Endothelial cell of umbilical vein (primary cell): Measurements from ENCODE around the gene SPTLC3. TPM values are rescaled to one million over a fixed set of nuclear protein-coding genes. Genes with fewer than 3 reads are reported as not detected.

Source experiments
- BruUV-seq: library from RNA; stranded (reverse); fragments of 400-500 nt; replicated peaks from 2 replicates; lab custom pipeline; 2021; lab: Mats Ljungman, UMichigan
- CTCF ChIA-PET: fragments of 300-600, 350-600 bp; sonication (Branson Sonifier 250); formaldehyde crosslinking; loops from one replicate; lab custom pipeline; 2021; ENCODE audit warnings: antibody characterized with exemption, inconsistent platforms; lab: Charles Lee
- POLR2A ChIA-PET: fragments of 300-600, 350-600 bp; sonication (Branson Sonifier 250); formaldehyde crosslinking; loops from one replicate; lab custom pipeline; 2021; ENCODE audit warnings: antibody characterized with exemption, inconsistent platforms; lab: Charles Lee
- DNase-seq: peaks from one replicate; pipeline ENCODE4 v3.0.0-alpha.2; 2011; ENCODE audit warnings: low read depth, low spot score
- FAIRE-seq: peaks from 2 replicates; lab custom pipeline; 2011; peaks lifted over from hg19 to GRCh38; lab: Jason Lieb, UNC
- H2AFZ ChIP-seq: 2 replicates; pipeline ENCODE4 v1.6.0; 2012; ENCODE audit warnings: low read depth, low read length, control low read depth, inconsistent platforms
- H3K27ac ChIP-seq: 2 replicates; pipeline ENCODE4 v1.5.1; 2011; ENCODE audit warnings: low read depth, mild to moderate bottlenecking, control low read depth, low read length, moderate library complexity; ENCODE audit not compliant: insufficient read depth
- H3K27me3 ChIP-seq, 2 experiments: 2 replicates each; pipeline versions ENCODE4 v1.6.0 to v1.6.1; 2011; ENCODE audit warnings: low read length in 2 of 2, mixed read lengths in 1 of 2; ENCODE audit not compliant: control insufficient read depth in 2 of 2, insufficient read depth in 2 of 2
- H3K36me3 ChIP-seq, 2 experiments: 2 replicates in 1 of 2; 3 replicates in 1 of 2; pipeline ENCODE4 v1.5.1; 2011; ENCODE audit warnings: low read length in 2 of 2, mild to moderate bottlenecking in 1 of 2, moderate library complexity in 1 of 2; ENCODE audit not compliant: control insufficient read depth in 2 of 2, insufficient read depth in 2 of 2; ENCODE audit errors: extremely low read depth in 1 of 2
- H3K4me1 ChIP-seq: 3 replicates; pipeline ENCODE4 v1.5.1; 2011; ENCODE audit warnings: mild to moderate bottlenecking, low read length; ENCODE audit not compliant: control insufficient read depth, insufficient read depth; ENCODE audit errors: extremely low read depth
- H3K4me2 ChIP-seq: 2 replicates; pipeline ENCODE4 v1.6.1; 2011; ENCODE audit warnings: low read length, control low read depth, mixed read lengths; ENCODE audit not compliant: insufficient read depth
- H3K4me3 ChIP-seq, 3 experiments: fragments of 200-600 bp in 1 of 3; sonication (generic), shearing (Covaris generic) in 1 of 3; replicated peaks in 1 of 3; 2 replicates each; pipeline ENCODE4 v1.5.1; 2011 to 2016; ENCODE audit warnings: control low read depth in 3 of 3, low read length in 3 of 3, mild to moderate bottlenecking in 2 of 3, inconsistent platforms in 1 of 3, low read depth in 1 of 3, moderate library complexity in 1 of 3; ENCODE audit not compliant: insufficient read depth in 1 of 3
- H3K79me2 ChIP-seq: 2 replicates; pipeline ENCODE4 v1.6.0; 2012; ENCODE audit warnings: low read length, inconsistent platforms; ENCODE audit not compliant: control insufficient read depth, insufficient read depth
- H3K9ac ChIP-seq: replicated peaks from 2 replicates; pipeline ENCODE3; 2011; ENCODE audit warnings: low read length, control low read depth; ENCODE audit not compliant: insufficient read depth; ENCODE audit errors: extremely low read depth
- H3K9me1 ChIP-seq: replicated peaks from 3 replicates; pipeline ENCODE4 v1.6.0; 2011; ENCODE audit warnings: mild to moderate bottlenecking, low read length; ENCODE audit not compliant: control insufficient read depth, insufficient read depth; ENCODE audit errors: extremely low read depth
- H3K9me3 ChIP-seq: replicated peaks from 2 replicates; pipeline ENCODE4 v1.5.1; 2012; ENCODE audit warnings: low read length, inconsistent platforms; ENCODE audit not compliant: control insufficient read depth, insufficient read depth
- H4K20me1 ChIP-seq: replicated peaks from 2 replicates; pipeline ENCODE3; 2011; ENCODE audit warnings: mild to moderate bottlenecking, low read length; ENCODE audit not compliant: control insufficient read depth, insufficient read depth; ENCODE audit errors: extremely low read depth
- EZH2 ChIP-seq: IDR thresholded peaks from 2 replicates; pipeline ENCODE4 v1.6.1; 2012; ENCODE audit warnings: borderline replicate concordance, low read depth, mild to moderate bottlenecking, moderate library complexity, low read length, inconsistent platforms; ENCODE audit not compliant: severe bottlenecking
- FOS ChIP-seq: IDR thresholded peaks from 2 replicates; pipeline ENCODE4 v1.6.1; 2011; ENCODE audit warnings: mild to moderate bottlenecking, low read length, moderate library complexity, borderline replicate concordance; ENCODE audit not compliant: insufficient read depth
- GATA2 ChIP-seq: IDR thresholded peaks from 2 replicates; pipeline ENCODE4 v1.7.0; 2011; ENCODE audit warnings: low read depth, mild to moderate bottlenecking, moderate library complexity, mixed read lengths, low read length; ENCODE audit not compliant: insufficient read length, insufficient read depth
- JUN ChIP-seq: IDR thresholded peaks from 2 replicates; pipeline ENCODE4 v1.6.1; 2011; ENCODE audit warnings: borderline replicate concordance, low read depth; ENCODE audit not compliant: insufficient read length, insufficient read depth
- MYC ChIP-seq: IDR thresholded peaks from one replicate; pipeline ENCODE4 v1.6.1; 2011; ENCODE audit warnings: mild to moderate bottlenecking, low read depth, low read length
- POLR2A ChIP-seq: IDR thresholded peaks from 2 replicates; pipeline ENCODE4 v1.6.1; 2012; ENCODE audit warnings: low read depth, mild to moderate bottlenecking, control low read depth, low read length
- POLR2AphosphoS5 ChIP-seq: IDR thresholded peaks from 2 replicates; pipeline ENCODE4 v1.6.1; 2012; ENCODE audit warnings: low read depth, mild to moderate bottlenecking, control low read depth, low read length, moderate library complexity; ENCODE audit not compliant: insufficient read depth
- dilution Hi-C: fragments of 300-500 bp; cut with MboI; formaldehyde crosslinking; loops from one replicate; pipeline ENCODE4 v1.15.0; 2019; ENCODE audit warnings: low sequenced_read_pairs; ENCODE audit not compliant: extremely low pct_ligation_motif_present
- intact Hi-C: fragments of 100-400 bp; cut with micrococcal nuclease; formaldehyde crosslinking; loops from one replicate; pipeline ENCODE4 v1.10.0; 2022
- polyA plus RNA-seq, 4 experiments: library from polyadenylated mRNA; depleted of rRNA in 3 of 4; stranded (reverse) in 3 of 4; unstranded in 1 of 4; fragments of >200 nt; gene quantifications; 2 replicates each; pipeline versions ENCODE4 v1.2.1 to v1.2.3, GENCODE V29; 2011 to 2012; ENCODE audit warnings: missing spikeins in 1 of 4
- total RNA-seq: library from RNA; stranded (reverse); gene quantifications from 2 replicates; pipeline ENCODE4 v1.2.3, GENCODE V29; 2021
- TF ChIP-seq, protein P1 (sequence below): IDR thresholded peaks from 2 replicates; pipeline ENCODE4 v1.6.1; 2011; ENCODE audit not compliant: insufficient read depth, insufficient read length
- TF ChIP-seq, protein P2 (sequence below), 2 donors: IDR thresholded peaks; 1 replicate in 1 of 2; 2 replicates in 1 of 2; pipeline ENCODE4 v1.5.1; 2011; ENCODE audit warnings: low read length in 2 of 2, mild to moderate bottlenecking in 2 of 2, moderate library complexity in 2 of 2, control low read depth in 1 of 2, inconsistent platforms in 1 of 2, low read depth in 1 of 2; ENCODE audit not compliant: insufficient read depth in 1 of 2; ENCODE audit errors: extremely low read depth in 1 of 2

SPTLC3 gene
- total and polyA plus RNA-seq, 2 donors (not counting 3 experiments of a cell fraction or from before 2014, with no cell fraction given), result 0.29 to 0.35 TPM

DNA sequence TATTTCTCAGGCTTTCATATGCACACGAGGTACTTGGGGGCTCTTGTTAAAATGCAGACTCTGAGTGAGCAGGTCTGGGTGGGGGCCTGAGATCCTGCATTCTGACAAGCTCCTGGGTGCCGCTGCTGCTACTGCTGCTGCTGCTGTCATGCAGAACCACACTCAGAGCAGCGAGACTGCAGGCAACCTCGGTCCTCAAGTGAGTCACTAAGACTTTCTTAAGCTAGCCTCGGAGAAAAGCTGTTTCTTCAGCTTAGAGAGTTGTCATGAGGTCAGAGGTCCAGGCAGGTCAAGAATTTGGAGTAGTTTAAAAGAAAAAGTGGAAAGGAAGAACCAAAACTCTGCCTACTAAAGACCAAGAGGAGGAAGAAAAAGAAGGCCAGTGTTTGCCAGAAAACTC is 92.9 kb downstream of the SPTLC3 start:
- ChIA-PET POLR2A (no interaction called here), CTCF (interaction anchor here (0.9 to 4.0 kb wide), 7 partner anchors 10 to 177 kb away, joined by 3 to 35 read pairs (median 4); no protein-coding TSS in a partner anchor)
- H3K36me3 ChIP-seq, result no peaks in the 10 kb centered on the region
- no peak for FAIRE-seq
- H3K4me2 ChIP-seq, result no peak overlapping the region
- no peak for DNase-seq
- H3K9ac ChIP-seq, result no peak overlapping the region
- H3K27ac ChIP-seq, result no peak overlapping the region
- H4K20me1 ChIP-seq, result no peaks in the 10 kb centered on the region
- H3K4me1 ChIP-seq, result no peaks in the 10 kb centered on the region
- dilution Hi-C loops, result no loop called here
- no peaks in the 10 kb centered on the region for H3K9me1 ChIP-seq
- no peak overlapping the region for H3K4me3 ChIP-seq
- peaks cover 0 to 6% of the 10 kb centered on the region in 2 experiments for H3K27me3 ChIP-seq
- H3K9me3 ChIP-seq, result no peaks in the 10 kb centered on the region
- TF ChIP-seq GATA2, result no peak
- TF ChIP-seq, protein P1, sequence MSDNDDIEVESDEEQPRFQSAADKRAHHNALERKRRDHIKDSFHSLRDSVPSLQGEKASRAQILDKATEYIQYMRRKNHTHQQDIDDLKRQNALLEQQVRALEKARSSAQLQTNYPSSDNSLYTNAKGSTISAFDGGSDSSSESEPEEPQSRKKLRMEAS, result no peak
- no peak for TF ChIP-seq JUN
- TF ChIP-seq POLR2AphosphoS5, result no peak
- no peak for TF ChIP-seq FOS
- TF ChIP-seq EZH2, result no peak
- no peak for TF ChIP-seq POLR2A
- TF ChIP-seq MYC, result no peak
- TF ChIP-seq, protein P2, sequence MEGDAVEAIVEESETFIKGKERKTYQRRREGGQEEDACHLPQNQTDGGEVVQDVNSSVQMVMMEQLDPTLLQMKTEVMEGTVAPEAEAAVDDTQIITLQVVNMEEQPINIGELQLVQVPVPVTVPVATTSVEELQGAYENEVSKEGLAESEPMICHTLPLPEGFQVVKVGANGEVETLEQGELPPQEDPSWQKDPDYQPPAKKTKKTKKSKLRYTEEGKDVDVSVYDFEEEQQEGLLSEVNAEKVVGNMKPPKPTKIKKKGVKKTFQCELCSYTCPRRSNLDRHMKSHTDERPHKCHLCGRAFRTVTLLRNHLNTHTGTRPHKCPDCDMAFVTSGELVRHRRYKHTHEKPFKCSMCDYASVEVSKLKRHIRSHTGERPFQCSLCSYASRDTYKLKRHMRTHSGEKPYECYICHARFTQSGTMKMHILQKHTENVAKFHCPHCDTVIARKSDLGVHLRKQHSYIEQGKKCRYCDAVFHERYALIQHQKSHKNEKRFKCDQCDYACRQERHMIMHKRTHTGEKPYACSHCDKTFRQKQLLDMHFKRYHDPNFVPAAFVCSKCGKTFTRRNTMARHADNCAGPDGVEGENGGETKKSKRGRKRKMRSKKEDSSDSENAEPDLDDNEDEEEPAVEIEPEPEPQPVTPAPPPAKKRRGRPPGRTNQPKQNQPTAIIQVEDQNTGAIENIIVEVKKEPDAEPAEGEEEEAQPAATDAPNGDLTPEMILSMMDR (IDR thresholded peaks at IDR 0.05; ENCODE audit: extremely low read depth in 1 of 2, insufficient read depth in 1 of 2, low read depth in 1 of 2, low read length in 2 of 2), result no peak
- H2AFZ ChIP-seq, result no peak overlapping the region
- intact Hi-C loops, result no loop called here
- H3K79me2 ChIP-seq, result no peaks in the 10 kb centered on the region
- BruUV-seq, result no TSS peak
